ENCODE measurements around the gene ERVV-1. TPM values are rescaled to one million over a fixed set of nuclear protein-coding genes. Genes with fewer than 3 reads are reported as not detected.
"Not testable (repeated sequence)": the region's sequence is repeated elsewhere in the genome, so short reads cannot be mapped to it uniquely, and the experiment has no call there.

ERVV-1 gene
- polyA plus RNA-seq, 1 experiment, result not detected

GRCh38 chr19:53015159-53015558 lies 1.4 kb downstream of the ERVV-1 start:
- CTCF ChIA-PET, result no interaction called here
- no peak for DNase-seq (ENCODE audit: low read depth, low spot score)
- H3K27ac ChIP-seq (ENCODE audit: low read depth, low read length), result no peak overlapping the region
- peaks cover 47% of the 10 kb centered on the region for H3K9me3 ChIP-seq (ENCODE audit: control insufficient read depth, insufficient read depth, low read length)
- H3K27me3 ChIP-seq (ENCODE audit: control insufficient read depth, insufficient read depth, low read length), result no peaks in the 10 kb centered on the region
- no peak overlapping the region for H3K4me3 ChIP-seq (ENCODE audit: low read depth, low read length)
- POLR2A ChIA-PET, result no interaction called here
- TF ChIP-seq CTCF (IDR thresholded peaks at IDR 0.05; ENCODE audit: low read depth, low read length), result no peak

- H3K4me3 ChIP-seq (ENCODE audit: low read depth, low read length), result no peak overlapping the region
- DNase-seq (ENCODE audit: low read depth, low spot score), result no peak
- no peak overlapping the region for H3K27ac ChIP-seq (ENCODE audit: low read depth, low read length)
- CTCF ChIA-PET, result no interaction called here
- peaks cover 42% of the 10 kb centered on the region for H3K9me3 ChIP-seq (ENCODE audit: control insufficient read depth, insufficient read depth, low read length)
- no peak for TF ChIP-seq CTCF (IDR thresholded peaks at IDR 0.05; ENCODE audit: low read depth, low read length)
- H3K27me3 ChIP-seq (ENCODE audit: control insufficient read depth, insufficient read depth, low read length), result no peaks in the 10 kb centered on the region
- POLR2A ChIA-PET, result no interaction called here
Measured at GRCh38 chr19:53015730-53016129, 2.0 kb downstream of the ERVV-1 start.

- H3K9me3 ChIP-seq (ENCODE audit: control insufficient read depth, insufficient read depth, low read length), result peaks cover 30% of the 10 kb centered on the region
- no peak for DNase-seq (ENCODE audit: low read depth, low spot score)
- no peak overlapping the region for H3K27ac ChIP-seq (ENCODE audit: low read depth, low read length)
- H3K27me3 ChIP-seq (ENCODE audit: control insufficient read depth, insufficient read depth, low read length), result no peaks in the 10 kb centered on the region
- no peak for TF ChIP-seq CTCF (IDR thresholded peaks at IDR 0.05; ENCODE audit: low read depth, low read length)
- POLR2A ChIA-PET, result no interaction called here
- H3K4me3 ChIP-seq (ENCODE audit: low read depth, low read length), result no peak overlapping the region
- CTCF ChIA-PET, result no interaction called here
Measured at GRCh38 chr19:53019684-53020083, 6.0 kb downstream of the ERVV-1 start.

- H3K4me3 ChIP-seq (ENCODE audit: low read depth, low read length); POLR2A ChIA-PET; CTCF ChIA-PET; H3K27me3 ChIP-seq (ENCODE audit: control insufficient read depth, insufficient read depth, low read length); H3K27ac ChIP-seq (ENCODE audit: low read depth, low read length); DNase-seq (ENCODE audit: low read depth, low spot score): not testable (repeated sequence)
- peaks cover 24% of the 10 kb centered on the region for H3K9me3 ChIP-seq (ENCODE audit: control insufficient read depth, insufficient read depth, low read length)
Measured at GRCh38 chr19:53028306-53028705, 14.6 kb downstream of the ERVV-1 start.

- no peaks in the 10 kb centered on the region for H3K27me3 ChIP-seq (ENCODE audit: control insufficient read depth, insufficient read depth, low read length)
- H3K9me3 ChIP-seq (ENCODE audit: control insufficient read depth, insufficient read depth, low read length), result peaks cover 27% of the 10 kb centered on the region
- ChIA-PET CTCF (no interaction called here), POLR2A (no interaction called here)
- H3K4me3 ChIP-seq (ENCODE audit: low read depth, low read length), result no peak overlapping the region
- H3K27ac ChIP-seq (ENCODE audit: low read depth, low read length), result no peak overlapping the region
- TF ChIP-seq CTCF (IDR thresholded peaks at IDR 0.05; ENCODE audit: low read depth, low read length), result no peak
- DNase-seq (ENCODE audit: low read depth, low spot score), result no peak
Measured at GRCh38 chr19:53034054-53034453, 20.3 kb downstream of the ERVV-1 start.

All from AG04450 (cell line).